Activated CD4-positive, alpha-beta T cell treated with anti-CD3 and anti-CD28 coated beads for 36 hours (primary cell): Measurements from ENCODE around the gene CENPB. TPM values are rescaled to one million over a fixed set of nuclear protein-coding genes. Genes with fewer than 3 reads are reported as not detected.

ENCODE experiments used
- ATAC-seq: fragments of 200-7000 bp; cut with Tn5 transposase; one replicate; pipeline ENCODE4 v1.10.0; 2021; ENCODE audit warnings: mild to moderate bottlenecking, moderate library complexity
- CTCF ChIA-PET: fragments of 350-600 bp; sonication (Branson Sonifier 250); formaldehyde crosslinking; loops from one replicate; lab custom pipeline; 2021; ENCODE audit warnings: antibody characterized with exemption; lab: Charles Lee
- POLR2A ChIA-PET: fragments of 350-600 bp; sonication (Branson Sonifier 250); formaldehyde crosslinking; loops from one replicate; lab custom pipeline; 2021; ENCODE audit warnings: antibody characterized with exemption, inconsistent platforms; lab: Charles Lee
- DNase-seq: peaks from one replicate; pipeline ENCODE4 v3.0.0-alpha.2; 2020
- H3K27ac Mint-ChIP-seq: one replicate; pipeline ENCODE4 v1.8.0; 2021; ENCODE audit warnings: mixed read lengths
- H3K27me3 Mint-ChIP-seq: one replicate; pipeline ENCODE4 v1.8.0; 2021; ENCODE audit warnings: mixed read lengths
- H3K36me3 Mint-ChIP-seq: one replicate; pipeline ENCODE4 v1.8.0; 2021; ENCODE audit warnings: low read depth, mixed read lengths
- H3K4me1 Mint-ChIP-seq: one replicate; pipeline ENCODE4 v1.8.0; 2021; ENCODE audit warnings: mixed read lengths
- H3K4me3 Mint-ChIP-seq: one replicate; pipeline ENCODE4 v1.8.0; 2021; ENCODE audit warnings: mild to moderate bottlenecking, moderate library complexity, mixed read lengths
- H3K9me3 Mint-ChIP-seq: one replicate; pipeline ENCODE4 v1.8.0; 2021; ENCODE audit warnings: low read depth, mixed read lengths
- intact Hi-C, 2 experiments: fragments of 100-400 bp; cut with DNase I in 1 of 2; cut with micrococcal nuclease in 1 of 2; formaldehyde crosslinking; loops; one replicate each; pipeline versions ENCODE4 v1.14.2 to v1.15.1; 2022 to 2024; cut with DNase I, micrococcal nuclease
- total RNA-seq, 2 experiments: library from RNA; stranded (reverse); gene quantifications; one replicate each; pipeline ENCODE4 v1.2.3, GENCODE V29; 2021

The CENPB gene
- total RNA-seq, 2 experiments from 2014 or later: 46.2 to 48.3 TPM

DNA sequence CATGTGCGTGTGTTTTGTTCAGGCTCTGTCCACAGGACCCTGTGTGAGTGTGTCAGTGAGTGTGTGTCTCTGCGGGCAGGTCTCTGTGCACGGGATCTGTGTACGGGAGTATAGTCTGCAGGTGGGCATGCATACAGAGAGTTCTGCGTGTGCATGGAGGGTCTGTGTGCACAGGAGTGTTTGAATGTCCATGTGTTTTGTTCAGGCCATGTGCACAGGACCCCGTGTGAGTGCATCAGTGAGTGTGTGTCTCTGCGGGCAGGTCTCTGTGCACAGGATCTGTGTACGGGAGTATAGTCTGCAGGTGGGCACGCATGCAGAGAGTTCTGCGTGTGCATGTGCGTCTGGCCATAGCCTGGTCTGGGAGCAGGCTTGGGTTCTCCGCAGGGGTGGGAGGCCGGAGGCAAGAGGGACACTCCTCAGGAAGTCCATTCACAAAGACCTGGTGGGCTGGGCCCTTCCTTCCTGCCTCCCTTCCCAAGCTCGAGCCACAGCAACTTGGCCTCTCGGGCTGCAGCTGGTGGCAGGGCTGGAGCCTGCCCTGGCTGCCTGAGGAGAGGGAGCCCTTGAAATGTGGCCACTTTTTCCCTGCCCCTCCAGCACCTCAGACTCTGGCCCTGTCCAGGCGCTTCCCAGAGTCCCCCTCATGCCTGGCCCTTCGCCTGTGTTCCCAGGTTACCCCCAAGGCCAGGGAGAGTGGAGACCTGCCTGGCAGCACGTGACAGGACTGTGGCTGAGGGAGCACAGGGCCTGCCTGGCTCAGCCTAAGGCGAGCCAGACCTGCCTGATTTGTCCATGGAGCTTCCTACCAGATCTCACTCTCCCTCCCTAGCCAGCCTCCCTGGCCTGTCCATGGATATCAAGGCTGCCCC lies 47.2 kb downstream of the CENPB start:
- no peaks in the 10 kb centered on the region for H3K36me3 Mint-ChIP-seq
- ATAC-seq: no peak
- intact Hi-C loops: no loop called here
- H3K4me1 Mint-ChIP-seq: no peaks in the 10 kb centered on the region
- peaks cover 3% of the 10 kb centered on the region for H3K27me3 Mint-ChIP-seq
- ChIA-PET CTCF (no interaction called here), POLR2A (no interaction called here)
- DNase-seq: no peak
- H3K4me3 Mint-ChIP-seq: no peak overlapping the region
- H3K27ac Mint-ChIP-seq: no peak overlapping the region
- H3K9me3 Mint-ChIP-seq: no peaks in the 10 kb centered on the region

DNA sequence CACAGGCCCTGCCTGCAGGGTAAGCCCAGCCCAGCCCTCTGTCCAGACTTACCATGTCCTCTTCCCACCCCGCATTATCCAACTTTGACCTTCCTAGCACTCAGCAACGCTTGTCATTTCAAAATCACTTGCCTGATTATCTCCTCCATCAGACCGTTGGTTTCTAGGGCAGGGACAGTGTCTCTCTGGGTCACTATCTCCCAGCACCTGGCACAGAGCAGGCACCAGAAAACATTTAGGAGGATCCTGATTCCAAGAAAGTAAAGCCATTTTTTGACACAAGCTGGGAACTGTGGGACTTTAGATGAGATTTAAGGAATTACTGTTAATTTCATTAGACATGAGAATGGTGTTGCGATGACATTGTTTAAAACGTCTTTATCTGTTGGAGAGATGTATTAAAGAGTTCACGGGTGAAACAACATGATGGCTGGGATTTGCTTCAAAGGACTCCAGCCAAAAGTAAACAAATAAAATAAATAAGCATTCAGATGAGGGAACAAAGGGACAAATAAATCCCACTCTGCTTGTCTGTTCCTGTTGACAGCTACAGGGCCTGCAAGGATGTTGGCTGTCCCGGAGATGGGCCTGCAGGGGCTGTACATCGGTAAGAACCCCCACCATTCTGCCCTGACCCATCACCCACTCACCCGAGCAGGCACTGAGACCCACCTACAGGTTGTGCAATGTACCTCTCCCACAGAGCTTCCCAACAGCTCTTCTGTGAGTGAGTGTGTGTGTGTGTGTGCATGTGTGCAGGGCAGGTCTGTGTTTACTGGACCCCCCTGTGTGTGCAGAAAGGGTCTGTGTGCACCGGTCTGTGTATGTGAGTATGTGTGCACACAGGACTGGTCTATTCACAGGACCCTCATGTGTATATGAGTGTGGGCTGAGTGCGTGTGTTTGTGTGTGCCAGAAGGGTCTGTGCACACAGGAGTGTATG lies 48.2 kb downstream of the CENPB start:
- peaks cover 3% of the 10 kb centered on the region for H3K27me3 Mint-ChIP-seq
- ChIA-PET POLR2A (no interaction called here), CTCF (no interaction called here)
- no peak overlapping the region for H3K27ac Mint-ChIP-seq
- no peaks in the 10 kb centered on the region for H3K36me3 Mint-ChIP-seq
- no peak for DNase-seq
- ATAC-seq: no peak
- no peak overlapping the region for H3K4me3 Mint-ChIP-seq
- intact Hi-C loops: no loop called here
- H3K9me3 Mint-ChIP-seq: no peaks in the 10 kb centered on the region
- no peaks in the 10 kb centered on the region for H3K4me1 Mint-ChIP-seq

DNA sequence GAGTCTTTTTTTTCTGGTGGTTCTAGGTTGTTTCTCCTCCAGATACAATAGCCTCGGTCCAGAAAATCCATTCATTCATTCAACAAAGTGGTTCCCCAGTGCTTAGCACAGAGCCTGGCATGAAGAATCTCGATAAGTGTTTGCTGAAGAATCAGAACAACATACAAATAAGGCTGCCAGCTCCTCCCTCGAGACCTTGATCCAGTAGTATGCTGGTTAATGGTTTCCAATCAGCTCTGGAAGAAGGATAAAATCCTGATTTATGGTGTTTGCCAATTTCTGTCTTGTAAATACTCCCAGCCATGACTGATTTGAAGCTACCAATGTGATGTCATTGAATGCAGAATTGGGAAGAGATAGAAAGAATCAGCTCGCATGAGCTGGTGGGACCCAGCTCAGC lies 50.8 kb downstream of the CENPB start:
- H3K27ac Mint-ChIP-seq: no peak overlapping the region
- intact Hi-C loops: no loop called here
- H3K36me3 Mint-ChIP-seq: no peaks in the 10 kb centered on the region
- ATAC-seq: no peak
- ChIA-PET CTCF (interaction anchor here (0.6 to 1.3 kb wide), 3 partner anchors 25 to 561 kb away, joined by 3 read pairs; no protein-coding TSS in a partner anchor), POLR2A (interaction anchor here (0.6 kb wide), 1 partner anchor 101 kb away, joined by 3 read pairs; no protein-coding TSS in a partner anchor)
- H3K9me3 Mint-ChIP-seq: no peaks in the 10 kb centered on the region
- peaks cover 18% of the 10 kb centered on the region for H3K27me3 Mint-ChIP-seq
- no peak overlapping the region for H3K4me3 Mint-ChIP-seq
- no peak for DNase-seq
- H3K4me1 Mint-ChIP-seq: no peaks in the 10 kb centered on the region

DNA sequence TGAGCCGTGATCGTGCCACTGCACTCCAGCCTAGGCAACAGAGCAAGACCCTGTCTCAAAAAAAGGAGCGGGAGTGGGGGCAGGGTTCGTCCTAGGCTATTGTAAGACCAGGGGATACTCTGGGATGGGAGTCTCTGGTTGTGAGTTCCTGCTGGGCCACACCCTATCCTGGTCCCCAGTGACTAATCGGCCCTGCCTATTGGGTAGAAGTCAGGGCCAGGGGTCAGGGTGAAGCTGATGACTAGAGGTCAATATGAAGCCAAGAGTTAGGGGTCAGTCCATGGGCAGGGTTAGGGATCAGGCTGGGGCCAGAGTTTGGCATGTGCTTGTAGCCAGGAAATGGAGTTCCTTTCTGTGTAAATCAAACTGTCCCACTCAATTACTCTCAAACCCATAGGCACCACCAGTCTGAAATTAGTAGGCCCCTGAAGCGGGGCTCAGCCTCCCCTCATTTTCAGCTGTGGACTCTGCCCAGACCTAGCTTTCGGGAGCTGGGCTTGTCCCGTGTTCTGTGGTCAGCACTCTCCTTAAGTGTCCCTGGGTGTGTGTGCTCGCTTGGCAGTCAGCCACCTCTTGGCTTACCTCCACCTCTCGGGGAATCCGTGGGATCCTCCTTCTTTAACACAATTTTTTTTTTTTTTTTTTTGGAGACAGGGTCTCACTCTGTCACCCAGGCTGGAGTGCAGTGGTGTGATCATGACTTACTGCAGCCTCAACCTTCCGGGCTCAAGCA lies 52.3 kb downstream of the CENPB start:
- DNase-seq: no peak
- no peak overlapping the region for H3K27ac Mint-ChIP-seq
- CTCF ChIA-PET: no interaction called here

More for the DNA sequence above, 52.3 kb downstream of the CENPB start:
- intact Hi-C loops: no loop called here
- H3K9me3 Mint-ChIP-seq: no peaks in the 10 kb centered on the region
- no peaks in the 10 kb centered on the region for H3K4me1 Mint-ChIP-seq
- H3K36me3 Mint-ChIP-seq: no peaks in the 10 kb centered on the region
- no peak overlapping the region for H3K4me3 Mint-ChIP-seq
- peaks cover 24% of the 10 kb centered on the region for H3K27me3 Mint-ChIP-seq
- POLR2A ChIA-PET: no interaction called here
- no peak for ATAC-seq

Other genes starting within 250 kb of the CENPB start
- gene GFRA4, start 123.3 kb downstream of the CENPB start, total RNA-seq: not detected
- gene ADAM33, start 104.7 kb downstream of the CENPB start, total RNA-seq: not detected
- not detected for gene SIGLEC1, start 74.1 kb downstream of the CENPB start, total RNA-seq
- gene HSPA12B, start 54.1 kb downstream of the CENPB start, total RNA-seq: not detected
- 10 to 100 TPM; 46.5 to 57.3 TPM for gene ADISSP, start 19.0 kb downstream of the CENPB start, total RNA-seq
- gene SPEF1, start 5.3 kb downstream of the CENPB start, total RNA-seq: under 1 TPM in 1 of 2 experiments, not detected in 1; 0.14 TPM
- 10 to 100 TPM; 79.8 to 96.2 TPM for gene CDC25B, start 9.6 kb upstream of the CENPB start, total RNA-seq
- gene AP5S1, start 33.8 kb upstream of the CENPB start, total RNA-seq: 10 to 100 TPM in 1 of 2 experiments, 1 to 10 TPM in 1; 9.1 to 11.3 TPM
- 10 to 100 TPM; 23.2 to 25.9 TPM for gene MAVS, start 60.1 kb upstream of the CENPB start, total RNA-seq
- 10 to 100 TPM; 37.2 to 50.2 TPM for gene PANK2, start 102.6 kb upstream of the CENPB start, total RNA-seq
- 10 to 100 TPM; 11.6 to 14.8 TPM for gene RNF24, start 228.8 kb upstream of the CENPB start, total RNA-seq